Left lobe of liver (tissue), 2 donors: ENCODE measurements around the gene PCDHA2. TPM values are rescaled to one million over a fixed set of nuclear protein-coding genes. Genes with fewer than 3 reads are reported as not detected.
"Not testable (repeated sequence)": the region's sequence is repeated elsewhere in the genome, so short reads cannot be mapped to it uniquely, and the experiment has no call there.

Experiments used
- ATAC-seq: fragments of 200-7000 bp; cut with Tn5 transposase; one replicate; pipeline ENCODE4 v1.9.1; 2020; ENCODE audit warnings: mild to moderate bottlenecking, moderate library complexity
- DNase-seq: peaks from one replicate; pipeline ENCODE4 v3.0.0-alpha.2; 2020; ENCODE audit warnings: low spot score
- total RNA-seq: library from RNA; stranded (reverse); gene quantifications from one replicate; pipeline ENCODE4 v1.2.1, GENCODE V29; 2021
- donor health status: DM: no; HTN: no; CAD: no; lungs with moderate emphysema.
- donor health status: DM: no; HTN: yes; CAD: no.

PCDHA2 gene
- total RNA-seq, 1 donor from 2014 or later = not detected

DNA sequence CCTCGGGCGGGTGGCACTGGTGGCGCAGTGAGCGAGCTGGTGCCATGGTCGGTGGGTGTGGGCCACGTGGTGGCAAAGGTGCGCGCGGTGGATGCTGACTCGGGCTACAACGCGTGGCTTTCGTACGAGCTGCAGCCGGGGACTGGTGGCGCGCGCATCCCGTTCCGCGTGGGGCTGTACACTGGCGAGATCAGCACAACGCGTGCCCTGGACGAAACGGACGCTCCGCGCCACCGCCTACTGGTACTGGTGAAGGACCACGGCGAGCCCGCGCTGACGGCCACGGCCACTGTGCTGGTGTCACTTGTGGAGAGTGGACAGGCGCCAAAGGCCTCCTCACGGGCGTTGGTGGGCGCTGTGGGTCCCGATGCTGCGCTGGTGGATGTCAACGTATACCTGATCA, 14.2 kb downstream of the PCDHA2 start:
- ATAC-seq (no peak), DNase-seq (no peak)

- DNase-seq (no peak), ATAC-seq (no peak)
Observed at GRCh38 chr5:140821375-140822280, 27.0 kb downstream of the PCDHA2 start, which contains the start of gene PCDHA5. Gene PCDHA5, plus strand, starts transcription at chr5:140821613.

GRCh38 chr5:140822281-140822629, 27.6 kb downstream of the PCDHA2 start:
- ATAC-seq = no peak
- no peak for DNase-seq

- ATAC-seq, DNase-seq: not testable (repeated sequence)
Observed at GRCh38 chr5:140822969-140823368, 28.3 kb downstream of the PCDHA2 start.

DNA sequence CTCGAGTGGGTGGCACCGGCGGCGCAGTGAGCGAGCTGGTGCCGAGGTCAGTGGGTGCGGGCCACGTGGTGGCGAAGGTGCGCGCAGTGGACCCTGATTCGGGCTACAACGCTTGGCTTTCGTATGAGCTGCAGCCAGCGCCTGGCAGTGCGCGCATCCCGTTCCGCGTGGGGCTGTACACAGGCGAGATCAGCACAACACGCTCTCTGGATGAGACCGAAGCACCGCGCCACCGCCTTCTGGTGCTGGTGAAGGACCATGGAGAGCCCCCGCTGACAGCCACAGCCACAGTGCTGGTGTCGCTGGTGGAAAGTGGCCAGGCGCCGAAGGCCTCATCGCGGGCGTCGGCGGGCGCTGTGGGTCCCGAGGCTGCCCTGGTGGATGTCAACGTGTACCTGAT, 28.8 kb downstream of the PCDHA2 start:
- ATAC-seq (no peak), DNase-seq (no peak)

GRCh38 chr5:140827704-140828361, 33.2 kb downstream of the PCDHA2 start, which contains the start of gene PCDHA6:
Gene PCDHA6, plus strand, starts transcription at chr5:140827960. Its CDS starts 132 bp downstream, at chr5:140828092.
- no peak for ATAC-seq
- no peak for DNase-seq

- DNase-seq (no peak), ATAC-seq (no peak)
Observed at GRCh38 chr5:140828362-140828737, 33.7 kb downstream of the PCDHA2 start.

GRCh38 chr5:140829511-140830501, 35.2 kb downstream of the PCDHA2 start:
- not testable (repeated sequence) for DNase-seq, ATAC-seq

DNA sequence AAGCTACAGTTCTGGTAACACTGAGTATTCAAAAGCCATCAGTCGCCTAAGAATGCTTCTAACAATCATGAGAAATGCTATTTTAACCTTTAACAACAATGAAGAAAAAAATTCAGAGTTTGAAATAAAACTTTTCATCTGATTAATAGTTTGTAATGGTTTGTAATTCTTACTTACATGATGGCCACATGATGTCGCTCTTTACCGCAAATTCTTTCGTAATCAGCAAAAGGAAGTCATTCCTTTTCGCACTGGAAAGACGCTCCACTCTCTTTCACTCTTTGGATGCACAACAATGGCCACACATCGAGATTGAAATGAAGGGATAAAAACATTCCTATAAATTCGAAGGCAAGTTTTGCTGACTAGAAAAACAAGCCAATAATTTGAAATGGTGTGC, 39.3 kb downstream of the PCDHA2 start, which contains the start of gene PCDHA7:
Gene PCDHA7, plus strand, starts transcription at position 277 of the 400 bp plus-strand sequence. Its CDS starts 115 bp downstream, at position 392.
- ATAC-seq = no peak
- DNase-seq = no peak

DNA sequence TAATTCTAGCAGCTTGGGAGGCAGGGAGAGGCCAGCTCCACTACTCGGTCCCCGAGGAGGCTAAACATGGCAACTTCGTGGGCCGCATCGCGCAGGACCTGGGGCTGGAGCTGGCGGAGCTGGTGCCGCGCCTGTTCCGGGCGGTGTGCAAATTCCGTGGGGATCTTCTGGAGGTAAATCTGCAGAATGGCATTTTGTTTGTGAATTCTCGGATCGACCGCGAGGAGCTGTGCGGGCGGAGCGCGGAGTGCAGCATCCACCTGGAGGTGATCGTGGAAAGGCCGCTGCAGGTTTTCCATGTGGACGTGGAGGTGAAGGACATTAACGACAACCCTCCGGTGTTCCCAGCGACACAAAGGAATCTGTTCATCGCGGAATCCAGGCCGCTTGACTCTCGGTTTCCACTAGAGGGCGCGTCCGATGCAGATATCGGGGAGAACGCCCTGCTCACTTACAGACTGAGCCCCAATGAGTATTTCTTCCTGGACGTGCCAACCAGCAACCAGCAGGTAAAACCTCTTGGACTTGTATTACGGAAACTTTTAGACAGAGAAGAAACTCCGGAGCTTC, 39.9 kb downstream of the PCDHA2 start:
- not testable (repeated sequence) for DNase-seq, ATAC-seq

- no peak for DNase-seq
- no peak for ATAC-seq
Observed at GRCh38 chr5:140835622-140836510, 41.2 kb downstream of the PCDHA2 start.

GRCh38 chr5:140840978-140841962, 46.6 kb downstream of the PCDHA2 start, which contains the start of gene PCDHA8:
Gene PCDHA8, plus strand, starts transcription at chr5:140841187. Its CDS starts 135 bp downstream, at chr5:140841322.
- no peak for ATAC-seq
- DNase-seq = no peak

GRCh38 chr5:140842798-140843733, 48.4 kb downstream of the PCDHA2 start:
- no peak for DNase-seq

More at GRCh38 chr5:140842798-140843733, 48.4 kb downstream of the PCDHA2 start:
- no peak for ATAC-seq
